ENCODE data around the gene FNDC1.
A peak's percentile ranks its signal among the peaks of the same experiment; 100 is the strongest.

The FNDC1 gene

DNA sequence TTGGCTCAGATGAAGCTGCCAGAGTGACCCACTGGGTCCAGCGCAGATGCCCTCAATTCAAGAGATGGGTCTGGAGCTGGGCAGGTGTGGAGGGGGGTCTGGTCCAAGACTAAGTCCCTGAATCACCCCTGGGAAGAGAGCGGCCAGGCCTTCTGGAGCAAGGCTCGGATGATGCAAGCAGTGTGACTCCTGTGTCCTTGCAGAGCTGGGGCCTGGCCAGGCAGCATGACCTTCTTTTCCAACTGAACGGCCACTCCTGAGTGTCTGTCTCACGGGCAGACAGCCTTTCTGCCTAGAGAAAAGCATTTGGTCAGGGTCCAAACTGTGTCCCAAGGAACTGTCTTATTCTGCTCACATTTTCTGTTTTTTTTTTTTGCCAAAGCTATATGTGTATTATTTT is 42.6 kb upstream of the FNDC1 start:
- TF ChIP-seq, protein P1, sequence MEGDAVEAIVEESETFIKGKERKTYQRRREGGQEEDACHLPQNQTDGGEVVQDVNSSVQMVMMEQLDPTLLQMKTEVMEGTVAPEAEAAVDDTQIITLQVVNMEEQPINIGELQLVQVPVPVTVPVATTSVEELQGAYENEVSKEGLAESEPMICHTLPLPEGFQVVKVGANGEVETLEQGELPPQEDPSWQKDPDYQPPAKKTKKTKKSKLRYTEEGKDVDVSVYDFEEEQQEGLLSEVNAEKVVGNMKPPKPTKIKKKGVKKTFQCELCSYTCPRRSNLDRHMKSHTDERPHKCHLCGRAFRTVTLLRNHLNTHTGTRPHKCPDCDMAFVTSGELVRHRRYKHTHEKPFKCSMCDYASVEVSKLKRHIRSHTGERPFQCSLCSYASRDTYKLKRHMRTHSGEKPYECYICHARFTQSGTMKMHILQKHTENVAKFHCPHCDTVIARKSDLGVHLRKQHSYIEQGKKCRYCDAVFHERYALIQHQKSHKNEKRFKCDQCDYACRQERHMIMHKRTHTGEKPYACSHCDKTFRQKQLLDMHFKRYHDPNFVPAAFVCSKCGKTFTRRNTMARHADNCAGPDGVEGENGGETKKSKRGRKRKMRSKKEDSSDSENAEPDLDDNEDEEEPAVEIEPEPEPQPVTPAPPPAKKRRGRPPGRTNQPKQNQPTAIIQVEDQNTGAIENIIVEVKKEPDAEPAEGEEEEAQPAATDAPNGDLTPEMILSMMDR (IDR thresholded peaks at IDR 0.05; ENCODE audit: insufficient read depth, low read depth, low read length, missing control alignments), result no peak
- no peak overlapping the region for H3K4me3 ChIP-seq (ENCODE audit: low read length)
- no peak for DNase-seq (ENCODE audit: low read depth)

DNA sequence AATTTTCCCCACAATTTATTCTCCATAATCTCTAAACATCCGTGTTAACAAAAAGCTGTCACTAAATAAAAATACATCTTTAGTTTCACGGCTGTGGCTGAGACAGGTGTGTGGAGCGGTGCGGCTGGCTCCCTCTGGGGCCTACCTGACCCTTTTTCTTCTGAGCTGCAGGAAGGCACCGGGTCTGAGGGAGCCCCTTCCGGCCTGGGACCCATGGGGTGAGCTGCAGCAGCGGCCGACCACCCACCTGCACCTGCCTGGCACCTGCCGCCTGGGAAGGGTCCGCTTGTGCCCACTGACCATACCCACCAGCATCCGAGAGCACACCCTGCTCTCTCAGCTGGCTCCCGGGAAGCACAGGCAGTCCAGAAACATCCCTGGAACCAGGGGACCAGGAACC is 41.5 kb upstream of the FNDC1 start:
- H3K4me3 ChIP-seq (ENCODE audit: low read length), result no peak overlapping the region
- no peak for DNase-seq (ENCODE audit: low read depth)
- TF ChIP-seq, protein P1 (IDR thresholded peaks at IDR 0.05; ENCODE audit: insufficient read depth, low read depth, low read length, missing control alignments), result no peak

- TF ChIP-seq, protein P1 (IDR thresholded peaks at IDR 0.05; ENCODE audit: insufficient read depth, low read depth, low read length, missing control alignments), result no peak
- no peak overlapping the region for H3K4me3 ChIP-seq (ENCODE audit: low read length)
Measured at GRCh38 chr6:159128978-159129377, 40.2 kb upstream of the FNDC1 start.

GRCh38 chr6:159130846-159131245 is 38.4 kb upstream of the FNDC1 start:
- no peak for DNase-seq (ENCODE audit: low read depth)
- TF ChIP-seq, protein P1 (IDR thresholded peaks at IDR 0.05; ENCODE audit: insufficient read depth, low read depth, low read length, missing control alignments), result no peak
- no peak overlapping the region for H3K4me3 ChIP-seq (ENCODE audit: low read length)

More at GRCh38 chr6:159128978-159129377, 40.2 kb upstream of the FNDC1 start:
- no peak for DNase-seq (ENCODE audit: low read depth)

DNA sequence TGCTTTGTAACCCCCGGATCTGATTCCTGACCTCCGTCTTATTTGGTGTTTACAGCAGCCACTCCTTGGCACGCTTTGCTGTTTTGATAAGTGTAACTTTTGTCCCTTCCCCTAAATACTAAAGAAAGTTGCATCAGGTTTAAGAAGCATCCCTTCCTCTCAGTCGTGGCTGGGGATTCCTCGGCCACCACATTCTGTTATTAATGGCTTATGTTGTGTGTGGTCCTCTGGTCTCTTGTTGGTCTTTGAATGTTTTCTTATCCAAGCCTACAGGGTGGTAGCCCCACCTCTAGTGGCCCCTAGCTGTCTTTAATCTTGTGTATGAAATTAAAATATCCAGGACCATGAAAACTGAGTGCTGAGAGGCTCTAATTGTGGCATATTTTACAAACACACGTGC is 37.5 kb upstream of the FNDC1 start:
- H3K4me3 ChIP-seq (ENCODE audit: low read length), result no peak overlapping the region
- no peak for DNase-seq (ENCODE audit: low read depth)
- TF ChIP-seq, protein P1 (IDR thresholded peaks at IDR 0.05; ENCODE audit: insufficient read depth, low read depth, low read length, missing control alignments), result no peak

GRCh38 chr6:159132664-159133063 is 36.5 kb upstream of the FNDC1 start:
- no peak overlapping the region for H3K4me3 ChIP-seq (ENCODE audit: low read length)
- no peak for DNase-seq (ENCODE audit: low read depth)
- TF ChIP-seq, protein P1 (IDR thresholded peaks at IDR 0.05; ENCODE audit: insufficient read depth, low read depth, low read length, missing control alignments), result no peak

- peak; percentile 70 for DNase-seq (ENCODE audit: low read depth)
- no peak overlapping the region for H3K4me3 ChIP-seq (ENCODE audit: low read length)
- TF ChIP-seq, protein P1 (IDR thresholded peaks at IDR 0.05; ENCODE audit: insufficient read depth, low read depth, low read length, missing control alignments), result peak; percentile 100
Measured at GRCh38 chr6:159134701-159135364, 34.4 kb upstream of the FNDC1 start.
